NCI-H524 treated with DMSO at 0.1 percent for 48 hours (cell line): ENCODE data around the gene IDI1.
"Not testable (repeated sequence)": the region's sequence is repeated elsewhere in the genome, so short reads cannot be mapped to it uniquely, and the experiment has no call there.

ENCODE experiments used
- DNase-seq: peaks from one replicate; lab custom pipeline; 2025; lab: John Stamatoyannopoulos, UW

Gene IDI1

DNA sequence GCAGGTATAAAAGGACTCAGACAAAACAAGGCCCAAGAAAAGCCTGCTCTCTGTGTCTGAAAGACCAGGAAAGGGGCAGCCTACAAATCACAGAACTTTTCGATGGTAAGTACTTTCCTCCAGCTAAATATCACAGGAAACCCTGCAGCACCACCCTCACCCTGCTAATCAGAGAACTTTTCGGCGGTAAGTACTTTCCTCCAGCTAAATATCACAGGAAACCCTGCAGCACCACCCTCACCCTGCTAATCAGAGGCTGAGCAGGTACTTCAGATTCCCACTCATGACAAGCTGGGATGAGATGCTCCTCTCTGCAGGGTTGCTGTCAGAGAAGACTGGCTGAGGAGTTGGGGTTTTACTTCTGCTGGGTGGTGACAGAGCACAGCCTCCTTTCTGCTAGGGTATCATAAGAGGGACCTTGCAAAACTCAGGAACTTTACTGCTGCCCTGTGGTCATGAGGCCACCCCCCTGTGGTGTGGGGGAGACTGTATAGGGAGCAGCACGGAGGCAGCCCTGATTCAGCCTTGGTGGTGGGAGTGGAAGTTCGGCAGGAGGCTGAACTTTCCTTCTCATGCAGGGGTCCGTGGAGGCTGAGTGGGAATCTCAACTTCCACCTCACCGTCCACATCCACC lies 14.4 kb upstream of the IDI1 start:
- no peak for DNase-seq

DNA sequence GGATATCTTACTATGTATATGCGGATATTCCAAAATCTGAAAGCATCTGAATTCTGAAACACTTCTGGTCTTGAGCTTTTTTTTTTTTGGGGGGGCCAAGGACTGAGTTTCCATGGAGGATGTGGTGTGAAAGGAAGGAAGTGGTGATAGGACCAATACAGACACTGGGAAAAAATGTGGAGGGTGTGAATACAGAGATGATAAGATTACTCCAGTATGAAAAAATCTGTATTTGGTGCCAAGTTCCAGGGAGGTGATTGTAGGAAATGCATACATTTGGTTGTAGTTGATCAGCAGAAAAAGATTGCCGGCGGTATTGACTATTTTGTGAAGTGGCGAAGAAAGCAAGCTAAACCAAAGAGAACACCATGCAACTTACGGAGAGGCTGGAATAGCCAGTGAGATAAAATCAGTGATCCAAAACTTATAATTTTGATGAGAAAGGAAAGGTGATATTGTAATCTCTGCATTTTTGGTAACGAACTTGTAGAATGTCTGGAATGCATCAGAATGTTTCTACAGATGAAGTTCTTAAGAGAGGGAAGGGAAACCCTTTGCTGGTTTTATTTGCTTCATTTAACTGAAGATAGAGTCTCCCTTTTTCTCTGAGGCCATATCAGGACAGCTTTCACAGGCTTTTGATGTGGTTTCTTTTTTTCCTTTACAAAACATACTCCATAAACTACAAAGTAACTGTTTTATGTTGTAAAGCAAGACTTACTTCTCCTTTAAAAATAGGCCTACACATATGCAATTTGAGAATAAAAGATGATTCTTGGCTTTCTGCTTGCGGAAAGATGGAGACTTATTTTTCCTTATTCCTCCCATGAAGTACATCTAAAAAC lies 13.2 kb upstream of the IDI1 start:
- DNase-seq: no peak

GRCh38 chr10:1059902-1060301 lies 11.0 kb upstream of the IDI1 start:
- no peak for DNase-seq

DNA sequence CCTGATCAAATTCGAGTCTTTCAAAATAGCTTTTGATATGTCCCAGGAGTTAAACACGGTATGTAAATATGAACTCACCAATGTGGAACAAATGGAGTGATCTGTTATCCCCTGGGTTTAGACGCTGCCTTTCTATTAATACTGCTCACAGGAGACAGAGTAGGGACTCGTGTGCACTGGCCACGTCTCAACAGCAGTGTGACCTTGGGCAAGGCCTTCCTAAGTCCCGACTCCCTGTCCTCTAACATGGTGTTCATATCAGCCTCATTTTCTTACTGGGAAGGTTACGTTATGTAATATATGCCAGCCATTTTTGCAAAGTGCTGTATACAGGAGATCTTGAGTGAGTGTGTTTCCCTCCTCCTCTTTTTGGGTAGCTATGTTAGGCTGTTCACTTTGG lies 9.1 kb upstream of the IDI1 start:
- no peak for DNase-seq

- no peak for DNase-seq
These were observed 8.3 kb upstream of the IDI1 start for GRCh38 chr10:1057106-1057657.

GRCh38 chr10:1056326-1057105 lies 7.6 kb upstream of the IDI1 start, which contains the start of gene WDR37:
WDR37 (plus strand) TSS chr10:1056385; CDS start chr10:1072156, 15,771 bp downstream.
- no peak for DNase-seq

- no peak for DNase-seq
These were observed 5.8 kb upstream of the IDI1 start for GRCh38 chr10:1054684-1055083.

GRCh38 chr10:1050554-1050953 lies 1.6 kb upstream of the IDI1 start:
- DNase-seq: no peak

GRCh38 chr10:1050145-1050544 lies 1.2 kb upstream of the IDI1 start:
- no peak for DNase-seq

DNA sequence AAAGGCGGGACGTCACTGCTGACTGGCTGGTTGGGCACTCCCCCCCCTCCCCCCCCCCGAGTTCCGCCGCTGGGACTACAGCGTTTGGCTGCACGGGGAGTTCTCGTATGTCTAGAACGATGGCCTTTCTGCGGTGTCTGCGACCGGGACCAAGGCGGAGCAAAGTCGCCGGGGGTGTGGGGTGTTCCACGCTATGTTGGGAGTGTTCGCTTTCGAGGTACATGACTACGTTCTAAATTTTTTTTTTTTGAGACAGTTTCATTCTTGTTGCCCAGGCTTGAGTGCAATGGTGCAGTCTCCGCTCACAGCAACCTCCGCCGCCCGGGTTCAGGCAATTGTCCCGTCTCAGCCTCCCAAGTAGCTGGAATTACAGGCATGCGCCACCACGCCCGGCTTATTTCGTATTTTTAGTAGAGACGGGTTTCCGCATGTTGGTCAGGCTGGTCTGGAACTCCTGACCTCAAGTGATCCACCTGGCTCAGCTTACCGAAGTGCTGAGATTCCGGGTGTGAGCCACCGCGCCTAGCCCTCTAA lies 573 bp upstream of the IDI1 start:
- no peak for DNase-seq

DNA sequence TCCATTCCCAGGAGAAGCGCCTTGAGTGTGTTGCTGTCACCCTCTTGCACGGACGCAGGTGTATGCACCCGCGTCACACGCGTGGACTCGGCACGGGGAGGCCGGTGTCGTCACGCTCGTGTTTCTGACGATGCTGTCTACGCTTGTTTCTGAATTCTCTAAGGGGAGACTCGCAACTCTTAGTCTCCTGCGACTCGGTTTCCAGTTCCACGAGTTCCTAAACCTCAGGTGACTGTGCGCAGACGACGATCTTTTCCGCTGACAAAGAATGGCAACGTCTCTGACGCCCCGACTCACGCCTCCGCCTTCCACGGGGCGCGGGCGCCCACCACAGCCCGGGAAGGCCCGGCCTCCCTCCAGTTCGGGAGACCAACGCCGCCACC lies 579 bp downstream of the IDI1 start:
- no peak for DNase-seq

DNA sequence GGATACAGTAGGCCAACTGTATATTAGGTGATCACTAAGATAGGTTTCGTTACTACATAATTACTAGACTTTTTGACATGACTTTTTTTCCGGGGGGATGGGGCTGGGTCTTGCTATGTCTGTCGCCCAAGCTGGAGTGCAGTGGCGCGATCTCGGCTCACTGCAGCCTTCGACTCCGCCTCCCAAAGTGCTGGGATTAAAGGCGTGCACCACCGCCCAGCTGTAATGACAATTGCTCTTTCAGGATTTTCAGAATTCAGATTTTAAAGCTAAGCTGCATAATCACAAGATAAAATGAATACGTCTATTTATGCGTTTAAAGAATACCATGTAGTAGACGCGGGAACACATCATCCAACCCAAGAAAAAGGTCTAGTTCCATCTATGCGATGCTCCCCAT lies 982 bp downstream of the IDI1 start:
- DNase-seq: no peak

- DNase-seq: no peak
These were observed 3.5 kb downstream of the IDI1 start for GRCh38 chr10:1045415-1045814.

- DNase-seq: no peak
These were observed 4.0 kb downstream of the IDI1 start for GRCh38 chr10:1044964-1045363.

- no peak for DNase-seq
These were observed 4.8 kb downstream of the IDI1 start for GRCh38 chr10:1044146-1044545.

DNA sequence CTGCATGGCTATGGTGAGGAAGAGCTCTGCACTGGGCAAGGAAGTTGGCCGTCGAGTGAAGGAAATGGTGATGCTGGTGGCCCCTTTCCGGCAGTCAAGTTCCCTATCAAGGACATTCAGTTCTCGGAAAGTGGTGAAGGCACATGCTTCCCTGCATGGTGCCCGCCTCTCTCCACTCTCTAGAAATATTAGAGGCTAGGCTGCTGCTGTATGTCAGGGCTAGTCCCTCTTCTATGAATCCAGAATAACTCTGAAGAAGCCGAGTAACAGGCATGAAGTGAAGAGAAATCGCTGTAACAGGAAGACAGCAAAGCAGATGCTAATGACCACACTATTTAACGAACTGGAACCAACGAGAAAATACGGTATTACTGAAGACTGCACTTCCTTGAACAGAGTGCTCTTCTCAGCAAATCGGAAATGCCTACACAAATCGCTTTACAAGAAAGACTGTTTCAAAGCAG lies 5.4 kb downstream of the IDI1 start:
- DNase-seq: no peak

DNA sequence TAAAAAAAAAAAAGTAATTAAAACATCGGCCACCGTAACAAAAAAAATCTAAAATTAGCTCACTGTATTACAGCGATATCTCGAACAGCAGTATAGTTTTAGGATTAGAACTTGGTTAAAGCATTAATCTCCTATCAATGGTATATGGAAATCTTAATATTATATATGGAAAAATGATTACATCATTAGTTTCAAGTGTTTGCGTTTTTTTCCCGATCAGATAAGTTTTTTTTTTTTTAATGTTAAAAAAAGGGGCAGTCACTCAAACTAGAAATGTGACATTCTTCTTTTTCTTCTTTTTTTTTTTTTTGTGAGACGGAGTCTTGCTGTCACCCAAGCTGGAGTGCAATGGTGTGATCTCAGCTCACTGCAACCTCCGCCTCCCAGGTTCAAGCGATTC lies 7.4 kb downstream of the IDI1 start:
- DNase-seq: no peak

DNA sequence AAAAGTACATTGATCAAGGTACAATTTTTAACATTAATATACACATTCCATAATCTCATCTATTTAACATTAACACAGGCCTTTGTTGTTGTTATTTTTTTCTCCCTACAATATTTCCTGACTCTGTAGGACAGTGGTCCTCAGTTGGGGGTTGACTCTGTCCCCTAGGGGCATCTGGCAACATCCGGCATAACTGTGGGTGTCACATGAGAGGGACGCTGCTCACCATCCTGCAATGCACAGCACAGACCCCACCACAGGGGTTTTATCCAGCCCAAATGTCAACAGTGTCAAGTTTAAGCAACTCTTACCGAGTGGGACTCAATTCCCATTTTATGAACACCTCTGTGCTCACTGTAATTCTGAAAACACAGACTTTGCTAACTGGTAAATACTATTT lies 8.8 kb downstream of the IDI1 start:
- DNase-seq: no peak

DNA sequence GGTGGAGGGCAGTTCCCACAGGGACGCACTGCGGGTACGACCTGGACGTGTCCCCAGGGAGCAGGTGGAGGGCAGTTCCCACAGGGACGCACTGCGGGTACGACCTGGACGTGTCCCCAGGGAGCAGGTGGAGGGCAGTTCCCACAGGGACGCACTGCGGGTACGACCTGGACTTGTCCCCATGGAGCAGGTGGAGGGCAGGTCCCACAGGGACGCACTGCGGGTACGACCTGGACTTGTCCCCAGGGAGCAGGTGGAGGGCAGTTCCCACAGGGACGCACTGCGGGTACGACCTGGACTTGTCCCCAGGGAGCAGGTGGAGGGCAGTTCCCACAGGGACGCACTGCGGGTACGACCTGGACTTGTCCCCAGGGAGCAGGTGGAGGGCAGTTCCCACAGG lies 10.2 kb downstream of the IDI1 start:
- DNase-seq: not testable (repeated sequence)

- no peak for DNase-seq
These were observed 11.8 kb downstream of the IDI1 start for GRCh38 chr10:1037098-1037497.

- DNase-seq: no peak
These were observed 12.6 kb downstream of the IDI1 start for GRCh38 chr10:1036341-1036791.

DNA sequence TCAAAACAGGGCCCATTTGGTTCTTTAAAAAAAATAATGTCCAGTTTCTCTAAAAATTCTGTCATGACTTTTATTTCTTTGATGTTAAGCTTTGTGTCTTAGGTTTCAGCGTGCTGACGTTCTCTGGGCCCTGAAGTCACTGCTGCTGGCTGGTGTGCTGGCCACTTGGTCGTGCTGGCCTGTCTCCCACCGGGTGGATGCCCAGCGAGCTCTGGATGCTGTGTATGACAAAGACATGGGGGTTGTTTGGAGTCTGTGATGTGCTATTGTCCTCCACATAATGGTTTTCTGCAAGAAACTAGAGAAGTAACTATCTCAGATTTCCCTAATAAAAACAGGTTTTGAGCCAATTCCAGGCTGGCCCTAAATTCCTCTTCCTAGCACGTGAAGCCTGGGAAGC lies 13.7 kb downstream of the IDI1 start:
- no peak for DNase-seq
